ENCODE measurements around the gene PRUNE1.

- TF ChIP-seq ZC3H10 (CRISPR knock-in tag; IDR thresholded peaks at IDR 0.05) (no peak), PPARA (CRISPR knock-in tag; IDR thresholded peaks at IDR 0.05; ENCODE audit: borderline replicate concordance) (no peak), TCF4 (CRISPR knock-in tag; IDR thresholded peaks at IDR 0.05; ENCODE audit: borderline replicate concordance) (no peak), PATZ1 (CRISPR knock-in tag; IDR thresholded peaks at IDR 0.05; ENCODE audit: borderline replicate concordance) (no peak), TOX (CRISPR knock-in tag; IDR thresholded peaks at IDR 0.05; ENCODE audit: borderline replicate concordance) (no peak), ZNF565 (CRISPR knock-in tag; conservative IDR thresholded peaks at IDR 0.05; ENCODE audit: low read depth) (no peak), ZNF70 (CRISPR knock-in tag; IDR thresholded peaks at IDR 0.05) (no peak), ARNTL (CRISPR knock-in tag; IDR thresholded peaks at IDR 0.05; ENCODE audit: borderline replicate concordance, low read depth) (no peak), ZNF8 (CRISPR knock-in tag; IDR thresholded peaks at IDR 0.05) (no peak), SNAI2 (CRISPR knock-in tag; IDR thresholded peaks at IDR 0.05) (no peak)
Measured at GRCh38 chr1:150999926-151000325, 8.3 kb upstream of the PRUNE1 start.

Data from SK-N-SH treated with all-trans-retinoic acid at 6 μM for 48 hours (cell line).